Measurements from ENCODE around the gene EYS.

EYS gene

GRCh38 chr6:64100702-64101303 lies 1606.2 kb downstream of the EYS start:
- no peak for DNase-seq (ENCODE audit: low read depth)
- no peak for TF ChIP-seq MYC (IDR thresholded peaks at IDR 0.05; ENCODE audit: low read depth, low read length)
- TF ChIP-seq POLR2A (IDR thresholded peaks at IDR 0.05; ENCODE audit: extremely low read depth, insufficient read length) = no peak
- no peak for TF ChIP-seq CTCF (IDR thresholded peaks at IDR 0.05; ENCODE audit: low read depth, low read length)
- no peak for TF ChIP-seq MAX (IDR thresholded peaks at IDR 0.05; ENCODE audit: low read depth, low read length)
- H3K4me3 ChIP-seq (ENCODE audit: low read depth, low read length) = no peak overlapping the region

GRCh38 chr6:64090352-64090751 lies 1616.7 kb downstream of the EYS start:
- no peak overlapping the region for H3K4me3 ChIP-seq (ENCODE audit: low read depth, low read length)
- no peak for TF ChIP-seq MAX (IDR thresholded peaks at IDR 0.05; ENCODE audit: low read depth, low read length)
- TF ChIP-seq MYC (IDR thresholded peaks at IDR 0.05; ENCODE audit: low read depth, low read length) = no peak
- TF ChIP-seq CTCF (IDR thresholded peaks at IDR 0.05; ENCODE audit: low read depth, low read length) = no peak
- TF ChIP-seq POLR2A (IDR thresholded peaks at IDR 0.05; ENCODE audit: extremely low read depth, insufficient read length) = no peak
- no peak for DNase-seq (ENCODE audit: low read depth)

GRCh38 chr6:64085126-64085525 lies 1621.9 kb downstream of the EYS start:
- TF ChIP-seq MYC (IDR thresholded peaks at IDR 0.05; ENCODE audit: low read depth, low read length) (no peak), POLR2A (IDR thresholded peaks at IDR 0.05; ENCODE audit: extremely low read depth, insufficient read length) (no peak), MAX (IDR thresholded peaks at IDR 0.05; ENCODE audit: low read depth, low read length) (no peak), CTCF (IDR thresholded peaks at IDR 0.05; ENCODE audit: low read depth, low read length) (no peak)
- H3K4me3 ChIP-seq (ENCODE audit: low read depth, low read length) = no peak overlapping the region
- no peak for DNase-seq (ENCODE audit: low read depth)

GRCh38 chr6:64084185-64084663 lies 1622.8 kb downstream of the EYS start:
- TF ChIP-seq MYC (IDR thresholded peaks at IDR 0.05; ENCODE audit: low read depth, low read length) = no peak
- TF ChIP-seq CTCF (IDR thresholded peaks at IDR 0.05; ENCODE audit: low read depth, low read length) = no peak
- no peak for TF ChIP-seq POLR2A (IDR thresholded peaks at IDR 0.05; ENCODE audit: extremely low read depth, insufficient read length)
- TF ChIP-seq MAX (IDR thresholded peaks at IDR 0.05; ENCODE audit: low read depth, low read length) = no peak
- H3K4me3 ChIP-seq (ENCODE audit: low read depth, low read length) = no peak overlapping the region
- no peak for DNase-seq (ENCODE audit: low read depth)

- H3K4me3 ChIP-seq (ENCODE audit: low read depth, low read length) = no peak overlapping the region
- DNase-seq (ENCODE audit: low read depth) = no peak
- TF ChIP-seq MAX (IDR thresholded peaks at IDR 0.05; ENCODE audit: low read depth, low read length) = no peak
- no peak for TF ChIP-seq POLR2A (IDR thresholded peaks at IDR 0.05; ENCODE audit: extremely low read depth, insufficient read length)
- TF ChIP-seq MYC (IDR thresholded peaks at IDR 0.05; ENCODE audit: low read depth, low read length) = no peak
- no peak for TF ChIP-seq CTCF (IDR thresholded peaks at IDR 0.05; ENCODE audit: low read depth, low read length)
Observed at GRCh38 chr6:64083261-64083660, 1623.8 kb downstream of the EYS start.
